ENCODE measurements around the gene PCNA. TPM values are rescaled to one million over a fixed set of nuclear protein-coding genes. Genes with fewer than 3 reads are reported as not detected.

Gene PCNA
- total and polyA plus RNA-seq, 9 of the 15 experiments (the other 6 are each of a cell fraction or from before 2014, with no cell fraction given): 213 to 390 (median 291) TPM

GRCh38 chr20:5160882-5161281 is 41.1 kb upstream of the PCNA start (continued):
- no peak for TF ChIP-seq CBX2 (IDR thresholded peaks at IDR 0.05; ENCODE audit: insufficient read depth, low read length, poor library complexity, severe bottlenecking)
- no peak for TF ChIP-seq CBFB (CRISPR knock-in tag; IDR thresholded peaks at IDR 0.05)
- no peak for TF ChIP-seq ELF1 (tag; IDR thresholded peaks at IDR 0.05)
- TF ChIP-seq OTX1 (CRISPR knock-in tag; IDR thresholded peaks at IDR 0.05): no peak
- TF ChIP-seq TBP (optimal IDR thresholded peaks at IDR 0.05; ENCODE audit: low read depth, low read length): no peak
- TF ChIP-seq E2F6 (IDR thresholded peaks at IDR 0.05; ENCODE audit: borderline replicate concordance in 1 of 2, extremely low read depth in 1 of 2, insufficient read depth in 1 of 2, insufficient read length in 1 of 2, low read depth in 1 of 2, low read length in 1 of 2, poor library complexity in 1 of 2, severe bottlenecking in 1 of 2): no peak
- TF ChIP-seq CXXC5 (CRISPR knock-in tag; IDR thresholded peaks at IDR 0.05): no peak
- TF ChIP-seq FOXJ2 (tag; IDR thresholded peaks at IDR 0.05): no peak
- peak; percentile 92 for TF ChIP-seq C11orf30 (IDR thresholded peaks at IDR 0.05; ENCODE audit: low read depth)
- TF ChIP-seq DMBX1 (CRISPR knock-in tag; IDR thresholded peaks at IDR 0.05; ENCODE audit: borderline replicate concordance): no peak
- TF ChIP-seq ZBTB2 (IDR thresholded peaks at IDR 0.05): no peak
- no peak for TF ChIP-seq ZNF253 (CRISPR knock-in tag; conservative IDR thresholded peaks at IDR 0.05)
- no peak for TF ChIP-seq ZNF274 (IDR thresholded peaks at IDR 0.05; ENCODE audit: borderline replicate concordance, low read depth, low read length)
- no peak for TF ChIP-seq JUNB (CRISPR knock-in tag; conservative IDR thresholded peaks at IDR 0.05)
- no peak for TF ChIP-seq ZNF780A (CRISPR knock-in tag; IDR thresholded peaks at IDR 0.05)
- no peak for TF ChIP-seq STAT5A (IDR thresholded peaks at IDR 0.05; ENCODE audit: borderline replicate concordance, low read length)
- no peak for TF ChIP-seq BCL6 (CRISPR knock-in tag; IDR thresholded peaks at IDR 0.05)
- no peak for TF ChIP-seq CEBPG (CRISPR knock-in tag; IDR thresholded peaks at IDR 0.05)
- TF ChIP-seq CEBPG (tag; conservative IDR thresholded peaks at IDR 0.05 in 1 of 2, IDR thresholded peaks at IDR 0.05 in 1 of 2): no peak
- no peak for TF ChIP-seq POLR2AphosphoS5 (IDR thresholded peaks at IDR 0.05; ENCODE audit: control insufficient read depth, insufficient read depth, low read depth, low read length)
- no peak for TF ChIP-seq RNF2 (IDR thresholded peaks at IDR 0.05)
- peak; percentile 55; the same call in 1 of the 2 replicates for TF ChIP-seq NFE2L1 (tag; IDR thresholded peaks at IDR 0.05; ENCODE audit: borderline replicate concordance, low read depth)
- TF ChIP-seq FOXK2 (conservative IDR thresholded peaks at IDR 0.05 in 1 of 2, IDR thresholded peaks at IDR 0.05 in 1 of 2; ENCODE audit: low read depth in 2 of 2): no peak
- TF ChIP-seq MBD1 (CRISPR knock-in tag; IDR thresholded peaks at IDR 0.05): no peak

Measured in K562 (cell line).